T-helper 2 cell treated with Interferon-gamma antibody and Interleukin-4, amounts not matched to agents 5 μg/mL and 100 μg/mL, for 36 hours (primary cell): ENCODE results near the gene MYO5A.
"Not testable (repeated sequence)": the region's sequence is repeated elsewhere in the genome, so short reads cannot be mapped to it uniquely, and the experiment has no call there.

Experiments used
- DNase-seq: peaks from one replicate; pipeline ENCODE4 v3.0.0; 2021; ENCODE audit warnings: low spot score
- H3K27ac Mint-ChIP-seq: one replicate; pipeline ENCODE4 v1.8.0; 2021; ENCODE audit warnings: mild to moderate bottlenecking, mixed read lengths
- H3K27me3 Mint-ChIP-seq: one replicate; pipeline ENCODE4 v1.8.0; 2021; ENCODE audit warnings: low read depth, mixed read lengths
- H3K36me3 Mint-ChIP-seq: one replicate; pipeline ENCODE4 v1.8.0; 2021; ENCODE audit warnings: low read depth, mixed read lengths
- H3K4me1 Mint-ChIP-seq: one replicate; pipeline ENCODE4 v1.8.0; 2021; ENCODE audit warnings: low read depth, mixed read lengths
- H3K4me3 Mint-ChIP-seq: one replicate; pipeline ENCODE4 v1.8.0; 2022; ENCODE audit warnings: mild to moderate bottlenecking, moderate library complexity, mixed read lengths
- H3K9me3 Mint-ChIP-seq: one replicate; pipeline ENCODE4 v1.8.0; 2021; ENCODE audit warnings: mixed read lengths

MYO5A gene

DNA sequence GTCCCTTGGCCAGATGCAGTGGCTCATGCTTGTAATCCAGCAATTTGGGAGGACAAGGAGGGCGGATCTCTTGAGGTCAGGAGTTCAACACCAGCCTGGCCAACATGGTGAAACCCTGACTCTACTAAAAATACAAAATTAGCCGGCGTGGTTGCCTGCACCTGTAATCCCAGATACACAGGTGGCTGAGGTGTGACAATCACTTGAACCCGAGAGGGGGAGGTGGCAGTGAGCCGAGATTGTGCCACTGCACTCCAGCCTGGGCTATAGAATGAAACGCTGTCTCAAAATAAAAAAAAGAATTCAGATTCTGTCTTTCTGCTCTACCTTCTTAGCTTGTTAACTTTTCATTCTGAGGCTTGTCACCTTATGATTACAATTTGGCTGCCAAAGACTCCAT, 22.1 kb downstream of the MYO5A start:
- peaks cover 5% of the 10 kb centered on the region for H3K36me3 Mint-ChIP-seq

DNA sequence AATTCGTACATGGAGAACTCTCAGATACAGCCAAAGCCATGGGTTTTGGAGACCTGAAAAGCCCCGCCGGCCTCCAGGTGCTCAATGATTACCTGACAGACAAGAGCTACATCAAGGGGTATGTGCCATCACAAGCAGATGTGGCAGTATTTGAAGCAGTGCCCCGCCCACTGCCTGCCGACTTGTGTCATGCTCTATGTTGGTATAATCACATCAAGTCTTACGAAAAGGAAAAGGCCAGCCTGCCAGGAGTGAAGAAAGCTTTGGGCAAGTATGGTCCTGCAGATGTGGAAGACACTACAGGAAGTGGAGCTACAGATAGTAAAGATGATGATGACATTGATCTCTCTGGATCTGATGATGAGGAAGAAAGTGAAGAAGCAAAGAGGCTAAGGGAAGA, 23.5 kb downstream of the MYO5A start:
- DNase-seq: no peak
- peaks cover 5% of the 10 kb centered on the region for H3K36me3 Mint-ChIP-seq
- no peaks in the 10 kb centered on the region for H3K27me3 Mint-ChIP-seq
- peaks cover 22% of the 10 kb centered on the region for H3K4me1 Mint-ChIP-seq
- H3K9me3 Mint-ChIP-seq: no peaks in the 10 kb centered on the region
- H3K4me3 Mint-ChIP-seq: no peak overlapping the region
- H3K27ac Mint-ChIP-seq: peak overlapping the region; percentile 4

More for the DNA sequence above, 22.1 kb downstream of the MYO5A start:
- no peak overlapping the region for H3K27ac Mint-ChIP-seq
- H3K9me3 Mint-ChIP-seq: no peaks in the 10 kb centered on the region
- H3K4me1 Mint-ChIP-seq: peaks cover 22% of the 10 kb centered on the region
- peaks cover 5% of the 10 kb centered on the region for H3K27me3 Mint-ChIP-seq
- no peak overlapping the region for H3K4me3 Mint-ChIP-seq
- DNase-seq: no peak

DNA sequence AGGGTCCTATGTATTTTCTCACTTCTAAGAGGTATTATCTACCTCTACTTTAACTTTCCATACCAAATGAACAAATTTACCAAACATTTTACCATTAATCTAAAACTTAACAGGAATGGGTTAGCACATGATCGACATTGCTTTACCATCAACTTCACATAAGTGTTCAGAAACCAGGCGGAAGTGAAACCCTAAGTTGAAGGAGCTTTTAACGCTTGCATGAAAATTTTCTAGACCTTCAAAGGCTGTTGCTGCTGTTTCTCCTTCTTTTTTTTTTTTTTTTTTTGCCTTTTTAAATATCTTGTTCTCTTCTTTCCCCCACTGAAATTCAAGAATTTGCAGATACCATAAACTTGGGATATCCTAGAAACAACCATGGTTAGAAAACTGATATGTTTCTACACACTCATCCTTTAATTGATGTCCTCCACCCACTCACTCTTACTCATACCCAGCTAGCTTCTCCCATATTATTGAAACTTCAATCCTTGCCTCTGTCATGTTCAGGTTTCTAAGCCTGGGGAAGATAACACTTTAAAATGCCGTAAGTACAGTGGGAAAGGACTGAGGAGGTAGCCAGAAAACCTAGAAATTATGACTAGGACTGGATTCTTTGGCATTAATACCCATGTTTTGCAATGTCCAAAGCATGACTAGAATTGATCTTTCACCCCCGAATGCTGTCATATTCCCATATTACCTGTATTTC, 24.7 kb downstream of the MYO5A start:
- no peaks in the 10 kb centered on the region for H3K27me3 Mint-ChIP-seq
- H3K4me1 Mint-ChIP-seq: peaks cover 21% of the 10 kb centered on the region
- peaks cover 5% of the 10 kb centered on the region for H3K36me3 Mint-ChIP-seq
- no peak for DNase-seq
- H3K4me3 Mint-ChIP-seq: peak overlapping the region; percentile 66
- peak overlapping the region; percentile 61 for H3K27ac Mint-ChIP-seq
- no peaks in the 10 kb centered on the region for H3K9me3 Mint-ChIP-seq

DNA sequence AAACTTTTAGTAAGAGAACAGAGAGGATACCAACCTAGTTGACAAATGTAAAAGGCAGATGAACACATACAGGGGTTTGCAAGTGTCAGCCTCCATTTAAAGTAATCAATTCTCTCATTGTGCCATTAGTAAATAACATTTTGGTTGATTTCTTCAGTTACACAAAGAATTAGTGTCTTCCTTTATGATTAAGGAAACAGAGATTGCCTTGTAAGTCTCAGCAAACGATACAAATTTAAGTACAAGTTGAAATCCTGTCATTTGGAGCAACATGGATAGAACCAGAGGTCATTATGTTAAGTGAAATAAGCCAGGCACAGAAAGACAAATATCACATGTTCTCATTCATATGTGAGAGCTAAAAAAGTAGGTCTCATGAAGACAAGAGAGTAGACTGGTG, 26.1 kb downstream of the MYO5A start:
- Mint-ChIP-seq H3K27me3 (no peaks in the 10 kb centered on the region), H3K9me3 (no peaks in the 10 kb centered on the region), H3K27ac (peak overlapping the region; percentile 34)

DNA sequence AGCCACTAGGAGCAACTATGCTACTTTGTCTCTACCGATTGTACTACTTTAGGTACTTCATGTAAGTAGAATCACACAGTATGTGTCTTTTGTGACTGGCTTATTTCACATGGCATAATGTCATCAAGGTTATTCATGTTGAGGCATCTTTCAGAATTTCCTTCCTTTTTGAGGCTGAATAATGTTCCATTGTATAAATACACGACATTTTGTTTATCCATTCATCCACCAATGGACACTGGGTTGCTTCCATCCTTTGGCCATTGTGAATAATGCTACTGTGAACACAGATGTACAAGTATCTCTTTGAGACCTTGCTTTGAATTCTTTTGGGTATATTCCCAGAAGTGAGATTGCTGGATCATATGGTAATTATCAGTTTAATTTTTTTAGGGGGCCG, 29.2 kb downstream of the MYO5A start:
- no peak for DNase-seq
- Mint-ChIP-seq H3K27ac (no peak overlapping the region), H3K36me3 (peaks cover 5% of the 10 kb centered on the region), H3K27me3 (no peaks in the 10 kb centered on the region), H3K4me1 (peaks cover 20% of the 10 kb centered on the region), H3K9me3 (no peaks in the 10 kb centered on the region), H3K4me3 (no peak overlapping the region)

More for the DNA sequence above, 26.1 kb downstream of the MYO5A start:
- Mint-ChIP-seq H3K36me3 (peaks cover 5% of the 10 kb centered on the region), H3K4me3 (no peak overlapping the region), H3K4me1 (peaks cover 19% of the 10 kb centered on the region)
- DNase-seq: no peak

DNA sequence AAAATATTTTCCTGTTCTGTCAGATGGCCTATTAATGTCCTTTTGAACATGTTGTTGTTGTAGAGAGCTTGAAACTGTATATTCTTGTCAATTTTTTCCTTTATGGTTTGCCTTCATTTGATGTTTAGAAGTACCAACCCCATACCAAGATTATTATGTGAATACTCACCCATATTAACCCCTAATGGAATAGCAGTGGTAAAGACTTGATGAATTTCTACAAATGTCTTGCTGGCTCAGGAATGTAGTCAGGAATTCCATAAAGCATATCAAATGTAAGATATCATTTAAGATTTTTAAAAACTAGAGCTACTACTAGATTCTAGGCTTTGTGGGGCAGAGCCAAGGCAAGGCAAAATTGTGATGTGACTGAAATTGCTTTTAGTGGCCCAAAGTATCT, 30.0 kb downstream of the MYO5A start:
- Mint-ChIP-seq H3K4me3 (no peak overlapping the region), H3K9me3 (no peaks in the 10 kb centered on the region), H3K27me3 (no peaks in the 10 kb centered on the region), H3K27ac (no peak overlapping the region), H3K4me1 (peaks cover 13% of the 10 kb centered on the region), H3K36me3 (peaks cover 5% of the 10 kb centered on the region)
- no peak for DNase-seq

DNA sequence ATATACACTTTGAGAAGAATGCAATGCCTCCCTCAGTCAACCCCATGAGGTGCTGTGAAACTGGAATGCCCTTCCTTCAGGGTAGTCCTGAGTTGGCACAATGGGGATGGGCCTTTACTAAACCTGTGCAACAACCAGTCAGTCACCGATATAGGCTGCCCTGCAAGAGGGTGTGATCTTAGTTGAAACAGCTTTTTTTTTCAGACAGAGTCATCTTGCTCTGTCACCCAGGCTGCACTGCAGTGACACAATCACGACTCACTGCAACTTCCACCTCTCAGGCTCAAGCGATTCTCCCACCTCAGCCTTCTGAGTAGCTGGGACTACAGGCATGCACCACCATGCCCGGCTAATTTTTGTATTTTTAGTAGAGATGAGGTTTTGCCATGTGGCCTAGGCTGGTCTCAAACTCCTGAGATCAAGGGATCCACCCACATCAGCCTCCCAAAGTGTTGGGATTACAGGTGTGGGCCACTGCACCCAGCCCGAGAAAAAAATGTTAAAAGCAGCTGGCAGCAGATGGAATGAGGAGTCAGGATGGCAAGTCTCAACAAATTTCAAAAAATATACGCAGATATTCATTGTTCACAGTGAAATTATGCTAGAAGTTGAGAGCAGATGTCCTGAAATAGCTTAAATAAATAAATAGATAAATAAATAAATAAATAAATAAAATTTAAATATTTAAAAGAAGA, 31.8 kb downstream of the MYO5A start:
- Mint-ChIP-seq H3K9me3 (no peaks in the 10 kb centered on the region), H3K27me3 (no peaks in the 10 kb centered on the region), H3K36me3 (peaks cover 2% of the 10 kb centered on the region), H3K27ac (no peak overlapping the region), H3K4me1 (peaks cover 16% of the 10 kb centered on the region), H3K4me3 (no peak overlapping the region)
- DNase-seq: peak; percentile 57

DNA sequence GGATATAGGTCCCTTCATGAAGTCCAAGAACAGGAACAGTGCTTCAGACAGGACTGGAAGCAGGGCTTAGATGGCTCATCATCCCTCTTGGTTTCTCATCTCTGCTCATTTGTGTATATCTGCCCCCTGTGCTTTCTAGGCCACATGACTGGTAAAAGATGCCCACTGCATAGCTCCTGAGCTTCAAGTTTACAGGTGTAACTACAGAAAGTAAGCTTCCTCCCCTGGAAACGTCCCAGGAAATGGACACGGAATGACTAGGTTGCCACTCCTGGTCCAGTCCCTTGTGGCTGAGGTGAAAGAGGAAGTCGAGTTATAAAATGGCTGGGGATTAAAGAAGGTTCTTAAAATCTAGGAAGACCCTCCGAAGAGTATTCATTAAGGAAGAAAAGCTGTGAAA, 32.5 kb downstream of the MYO5A start:
- Mint-ChIP-seq H3K4me3 (no peak overlapping the region), H3K27me3 (no peaks in the 10 kb centered on the region), H3K4me1 (peaks cover 19% of the 10 kb centered on the region), H3K9me3 (no peaks in the 10 kb centered on the region), H3K36me3 (no peaks in the 10 kb centered on the region), H3K27ac (no peak overlapping the region)
- DNase-seq: no peak

DNA sequence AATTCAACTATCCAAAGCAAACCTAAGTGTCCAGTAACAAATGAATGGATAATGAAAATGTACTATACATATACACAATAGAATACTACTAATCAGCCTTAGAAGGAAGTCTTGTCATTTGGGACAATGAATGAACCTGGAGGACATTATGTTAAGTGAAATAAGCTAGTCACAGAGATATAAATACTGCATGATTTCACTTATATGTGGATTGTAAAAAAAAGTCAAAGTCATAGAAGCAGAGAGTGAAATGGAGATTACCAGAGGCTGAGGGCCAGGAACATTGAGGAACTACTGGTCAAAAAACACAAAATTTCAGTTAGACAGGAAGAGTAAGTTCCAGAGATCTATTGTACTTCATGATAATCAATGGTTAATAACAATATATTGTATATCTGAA, 33.6 kb downstream of the MYO5A start:
- H3K4me3 Mint-ChIP-seq: no peak overlapping the region
- no peak overlapping the region for H3K27ac Mint-ChIP-seq
- no peaks in the 10 kb centered on the region for H3K9me3 Mint-ChIP-seq
- peaks cover 2% of the 10 kb centered on the region for H3K36me3 Mint-ChIP-seq
- H3K27me3 Mint-ChIP-seq: no peaks in the 10 kb centered on the region
- no peak for DNase-seq
- H3K4me1 Mint-ChIP-seq: peaks cover 19% of the 10 kb centered on the region

DNA sequence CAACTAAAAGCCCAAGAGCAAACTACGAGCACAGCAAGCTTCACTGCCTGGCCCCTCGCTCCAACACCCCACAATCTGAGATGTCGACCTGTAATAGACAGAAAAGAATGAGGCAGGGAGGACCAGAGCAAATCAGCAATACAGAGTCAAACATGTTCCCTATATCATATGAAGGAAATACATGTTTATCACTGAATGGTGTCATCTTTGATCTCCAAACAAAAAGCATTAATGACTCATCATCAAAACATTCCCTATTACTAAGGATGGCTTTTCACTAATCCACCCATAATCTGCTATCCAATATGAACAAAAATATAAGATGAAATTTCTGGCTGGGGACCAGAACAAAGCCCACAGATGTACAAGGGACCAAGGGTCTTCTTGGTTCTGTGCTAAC, 34.7 kb downstream of the MYO5A start:
- Mint-ChIP-seq H3K27ac (no peak overlapping the region), H3K9me3 (peaks cover 3% of the 10 kb centered on the region), H3K4me3 (no peak overlapping the region), H3K4me1 (peaks cover 28% of the 10 kb centered on the region), H3K27me3 (no peaks in the 10 kb centered on the region), H3K36me3 (peaks cover 6% of the 10 kb centered on the region)
- DNase-seq: no peak

DNA sequence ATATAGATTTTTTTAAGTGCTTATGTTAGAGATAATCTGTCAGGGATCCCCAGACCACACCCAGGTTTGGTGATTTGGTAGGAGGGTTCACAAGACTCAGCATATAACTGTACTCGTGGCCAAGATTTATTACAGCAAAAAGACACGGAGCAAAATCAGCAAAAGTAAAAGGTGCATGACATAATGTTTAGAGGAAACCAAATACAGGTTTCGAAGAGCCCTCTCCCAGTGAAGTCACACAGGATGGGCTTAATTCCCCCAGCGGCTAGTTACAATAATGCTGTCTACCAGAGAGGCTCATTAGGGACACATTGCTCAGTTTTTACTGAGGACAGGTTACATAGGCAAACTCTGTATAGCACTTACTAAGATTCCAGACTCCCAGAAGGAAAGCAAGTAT, 36.5 kb downstream of the MYO5A start:
- Mint-ChIP-seq H3K4me1 (peaks cover 40% of the 10 kb centered on the region), H3K27ac (no peak overlapping the region)

DNA sequence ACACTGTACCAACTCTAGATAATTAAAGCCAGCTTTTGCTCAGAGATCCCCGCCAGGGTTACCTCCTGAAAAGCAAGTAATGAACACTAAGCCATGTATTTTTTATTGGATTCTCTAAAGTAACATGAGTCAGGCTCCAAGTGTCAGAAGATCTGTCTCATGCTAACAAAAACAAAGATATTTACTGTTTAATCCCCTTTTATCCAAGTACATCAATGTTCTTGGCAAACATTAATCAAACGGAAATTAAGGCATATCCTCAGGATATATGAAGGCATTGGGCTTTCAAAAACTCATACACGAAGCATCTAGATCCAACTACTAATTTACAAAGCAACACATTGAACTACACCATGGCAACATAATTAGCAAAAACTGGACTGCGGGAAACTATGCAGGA, 37.2 kb downstream of the MYO5A start:
- Mint-ChIP-seq H3K36me3 (peaks cover 6% of the 10 kb centered on the region), H3K4me3 (no peak overlapping the region), H3K9me3 (peaks cover 3% of the 10 kb centered on the region), H3K27me3 (no peaks in the 10 kb centered on the region), H3K27ac (no peak overlapping the region), H3K4me1 (peaks cover 44% of the 10 kb centered on the region)
- DNase-seq: no peak

More for the DNA sequence above, 36.5 kb downstream of the MYO5A start:
- DNase-seq: no peak
- Mint-ChIP-seq H3K4me3 (no peak overlapping the region), H3K27me3 (no peaks in the 10 kb centered on the region), H3K9me3 (peaks cover 3% of the 10 kb centered on the region), H3K36me3 (peaks cover 6% of the 10 kb centered on the region)

DNA sequence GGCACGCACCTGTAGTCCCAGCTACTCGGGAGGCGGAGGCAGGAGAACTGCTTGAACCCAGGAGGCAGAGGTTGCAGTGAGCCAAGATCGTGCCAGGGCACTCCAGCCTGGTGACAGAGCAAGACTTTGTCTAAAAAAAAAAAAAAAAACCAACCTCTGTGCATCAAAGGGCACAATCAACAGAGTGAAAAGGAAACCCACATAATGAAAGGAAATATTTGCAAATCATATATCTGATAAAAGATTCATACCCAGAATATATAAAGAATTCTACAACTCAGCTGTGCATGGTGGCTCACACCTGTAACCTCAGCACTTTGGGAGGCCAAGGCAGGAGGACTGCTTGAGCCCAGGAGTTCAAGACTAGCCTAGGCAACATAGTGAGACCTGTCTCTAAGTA, 39.2 kb downstream of the MYO5A start:
- not testable (repeated sequence) for H3K9me3 Mint-ChIP-seq, DNase-seq, H3K27me3 Mint-ChIP-seq, H3K36me3 Mint-ChIP-seq
- Mint-ChIP-seq H3K27ac (peak overlapping the region; percentile 47), H3K4me1 (peaks cover 47% of the 10 kb centered on the region), H3K4me3 (peak overlapping the region; percentile 61)

DNA sequence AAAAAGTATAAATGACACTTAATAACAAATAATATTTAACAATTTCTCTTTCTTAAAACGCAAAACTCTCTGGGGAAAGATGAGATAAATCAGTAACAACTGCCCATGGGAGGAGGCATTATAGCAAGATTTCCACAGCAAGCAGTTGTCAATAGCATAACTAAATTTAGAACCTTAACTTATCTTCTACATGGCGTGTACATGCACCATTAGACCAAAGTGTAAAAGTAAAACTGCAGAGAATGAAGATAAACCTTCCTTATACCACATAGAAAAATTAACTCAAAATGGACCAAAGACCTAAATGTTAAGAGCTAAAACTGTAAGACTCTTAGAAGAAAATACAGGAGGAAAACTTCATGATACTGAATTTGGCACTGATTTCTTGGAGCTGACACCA, 39.9 kb downstream of the MYO5A start:
- H3K4me1 Mint-ChIP-seq: peaks cover 51% of the 10 kb centered on the region
- no peak for DNase-seq
- no peaks in the 10 kb centered on the region for H3K27me3 Mint-ChIP-seq
- peaks cover 6% of the 10 kb centered on the region for H3K36me3 Mint-ChIP-seq
- peak overlapping the region; percentile 61 for H3K4me3 Mint-ChIP-seq
- H3K9me3 Mint-ChIP-seq: peaks cover 3% of the 10 kb centered on the region
- H3K27ac Mint-ChIP-seq: peak overlapping the region; percentile 83
